GM12892 (cell line): ENCODE measurements around the gene RFC4.
"Not testable (repeated sequence)": the region's sequence is repeated elsewhere in the genome, so short reads cannot be mapped to it uniquely, and the experiment has no call there.

ENCODE experiments used
- DNase-seq: peaks from one replicate; pipeline ENCODE4 v3.0.0; 2011; ENCODE audit not compliant: insufficient read length
- FAIRE-seq: peaks from 2 replicates; lab custom pipeline; 2011; peaks lifted over from hg19 to GRCh38; lab: Jason Lieb, UNC
- POLR2A ChIP-seq: IDR thresholded peaks from 2 replicates; pipeline ENCODE4 v1.6.1; 2011; ENCODE audit warnings: low read depth, low read length, control low read depth
- POLR2AphosphoS5 ChIP-seq: IDR thresholded peaks from 2 replicates; pipeline ENCODE4 v1.6.1; 2011; ENCODE audit warnings: low read depth, low read length, control low read depth
- TAF1 ChIP-seq: IDR thresholded peaks from 2 replicates; pipeline ENCODE4 v1.6.1; 2011; ENCODE audit warnings: low read depth, mild to moderate bottlenecking, control low read depth, low read length, borderline replicate concordance

The RFC4 gene

DNA sequence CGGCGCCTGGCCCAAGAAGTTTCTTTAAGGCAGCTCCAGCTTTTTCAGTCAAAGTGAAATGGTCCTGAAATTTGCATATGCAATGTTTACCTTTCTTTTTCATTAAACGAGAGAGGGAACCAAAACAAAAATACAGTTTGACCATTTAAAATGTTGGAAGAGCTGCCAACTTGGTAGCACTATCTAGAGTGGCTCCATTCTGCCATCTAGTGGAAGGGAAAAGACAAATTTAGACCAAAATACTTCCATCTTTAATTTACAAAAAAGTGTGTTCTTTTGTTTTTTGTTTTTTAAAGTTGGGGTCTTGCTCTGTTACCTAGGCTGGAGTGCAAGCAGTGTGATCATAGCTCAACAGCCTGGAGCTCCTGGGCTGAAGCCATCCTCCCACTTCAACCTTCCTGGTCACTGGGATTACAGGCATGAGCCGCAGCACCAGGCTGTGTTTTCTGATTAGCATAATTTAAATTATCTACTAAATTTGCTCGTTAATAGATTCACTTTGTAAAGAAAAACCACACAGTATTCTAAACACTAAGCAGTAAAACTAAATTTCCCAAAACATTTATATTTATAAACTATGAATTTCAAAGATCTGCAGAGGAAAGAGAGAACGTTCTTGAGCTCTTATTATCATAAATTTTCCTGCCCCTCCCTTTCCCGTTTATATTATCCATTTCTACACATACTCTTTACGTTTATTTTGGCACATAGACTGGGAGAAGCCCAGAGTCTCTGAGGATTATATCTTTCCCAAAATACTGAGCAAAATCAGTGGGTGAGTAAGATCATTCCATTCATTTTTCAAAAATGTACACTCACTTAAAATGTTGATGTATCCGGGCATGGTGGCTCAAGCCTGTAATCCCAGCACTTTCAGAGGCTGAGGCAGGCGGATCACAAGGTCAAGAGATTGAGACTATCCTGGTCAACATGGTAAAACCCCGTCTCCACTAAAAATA lies 15.4 kb upstream of the RFC4 start:
- DNase-seq (no peak), FAIRE-seq (peak; percentile 27)
- TF ChIP-seq POLR2AphosphoS5 (no peak), POLR2A (no peak), TAF1 (no peak)

- DNase-seq (no peak), FAIRE-seq (no peak)
- TF ChIP-seq TAF1: no peak
- TF ChIP-seq POLR2AphosphoS5: no peak
- no peak for TF ChIP-seq POLR2A
Measured at GRCh38 chr3:186818956-186819355, 12.7 kb upstream of the RFC4 start.

DNA sequence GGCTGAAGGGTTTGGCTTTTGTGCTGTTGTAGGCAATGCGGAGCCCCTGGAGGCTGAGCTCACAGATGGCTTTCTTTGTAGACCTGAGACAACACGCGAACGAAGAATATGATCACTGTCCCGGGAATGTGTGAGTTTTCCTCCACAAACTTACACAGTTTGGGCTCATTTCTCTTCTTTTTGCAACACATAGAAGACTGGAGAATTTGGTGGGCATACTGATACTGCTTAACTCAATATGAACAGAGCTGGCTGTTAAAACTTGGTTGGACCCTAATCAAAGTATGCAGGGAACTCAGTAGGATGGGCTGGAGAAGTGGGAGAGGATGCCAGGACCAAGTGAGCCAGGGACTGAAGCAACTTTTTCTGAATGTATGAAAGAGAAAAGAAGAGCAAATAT lies 12.2 kb upstream of the RFC4 start:
- FAIRE-seq: no peak
- no peak for DNase-seq
- TF ChIP-seq TAF1 (no peak), POLR2AphosphoS5 (no peak), POLR2A (no peak)

DNA sequence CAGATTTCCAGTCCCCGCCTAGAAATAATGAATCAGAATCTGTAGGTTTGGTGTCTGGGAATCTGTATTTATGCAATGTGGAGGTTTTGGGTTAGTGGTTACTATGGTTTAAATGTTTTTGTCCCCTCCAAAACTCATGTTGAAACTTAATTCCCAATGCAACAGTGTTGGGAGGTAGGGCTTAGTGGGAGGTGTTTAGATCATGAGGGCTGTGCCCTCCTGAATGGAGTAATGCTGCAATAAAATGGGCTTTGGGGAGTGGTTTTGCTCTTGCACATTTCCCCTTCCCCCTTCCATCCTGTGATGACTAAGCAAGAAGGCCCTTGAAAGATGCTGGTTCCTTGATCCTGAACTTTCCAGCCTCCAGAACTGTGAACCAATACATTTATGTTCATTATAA lies 9.2 kb upstream of the RFC4 start:
- no peak for FAIRE-seq

GRCh38 chr3:186814100-186814499 lies 7.8 kb upstream of the RFC4 start:
- DNase-seq: no peak
- TF ChIP-seq TAF1 (no peak), POLR2AphosphoS5 (no peak), POLR2A (no peak)
- FAIRE-seq: no peak

More for the DNA sequence above, 9.2 kb upstream of the RFC4 start:
- DNase-seq: no peak
- TF ChIP-seq POLR2AphosphoS5: no peak
- TF ChIP-seq TAF1: no peak
- no peak for TF ChIP-seq POLR2A

- not testable (repeated sequence) for FAIRE-seq, DNase-seq
Measured at GRCh38 chr3:186811313-186811712, 5.0 kb upstream of the RFC4 start.

DNA sequence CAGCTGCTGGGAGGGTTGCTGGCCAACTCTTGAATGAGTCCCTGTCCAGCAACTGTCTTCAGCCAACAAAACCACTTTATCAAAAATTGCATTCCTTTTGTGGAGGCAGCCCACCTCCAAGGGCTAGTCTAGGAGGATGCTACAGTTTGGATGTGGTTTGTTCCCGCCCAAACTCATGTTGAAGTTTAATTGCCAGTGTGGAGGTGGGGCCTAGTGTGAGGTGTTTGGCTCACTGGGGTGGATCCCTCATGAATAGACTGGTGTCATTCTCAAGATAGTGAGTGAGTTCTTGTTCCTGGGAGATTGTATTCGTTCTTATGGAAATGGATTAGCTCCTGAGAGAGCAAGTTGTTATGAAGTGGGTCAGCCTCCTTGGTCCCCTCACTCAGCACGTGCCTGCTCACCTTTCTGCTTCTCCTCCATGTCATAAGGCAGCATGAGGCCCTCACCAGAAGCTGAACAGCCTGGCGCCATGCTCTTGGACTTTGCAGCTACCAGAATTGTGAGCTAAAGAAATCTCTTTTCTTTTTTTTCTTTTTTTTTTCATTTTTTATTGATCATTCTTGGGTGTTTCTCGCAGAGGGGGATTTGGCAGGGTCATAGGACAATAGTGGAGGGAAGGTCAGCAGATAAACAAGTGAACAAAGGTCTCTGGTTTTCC lies 4.2 kb upstream of the RFC4 start:
- no peak for DNase-seq
- FAIRE-seq: no peak

GRCh38 chr3:186807231-186807630 lies 949 bp upstream of the RFC4 start:
- DNase-seq (no peak), FAIRE-seq (no peak)
- TF ChIP-seq TAF1: no peak
- no peak for TF ChIP-seq POLR2AphosphoS5
- no peak for TF ChIP-seq POLR2A

More for the DNA sequence above, 4.2 kb upstream of the RFC4 start:
- TF ChIP-seq TAF1: no peak
- TF ChIP-seq POLR2AphosphoS5: no peak
- no peak for TF ChIP-seq POLR2A

- not testable (repeated sequence) for FAIRE-seq, DNase-seq
Measured at GRCh38 chr3:186803447-186803846, 2.8 kb downstream of the RFC4 start.

- no peak for TF ChIP-seq POLR2AphosphoS5
- no peak for TF ChIP-seq POLR2A
- no peak for TF ChIP-seq TAF1
- DNase-seq: no peak
- FAIRE-seq: no peak
Measured at GRCh38 chr3:186802701-186803100, 3.6 kb downstream of the RFC4 start.

GRCh38 chr3:186800285-186800684 lies 6.0 kb downstream of the RFC4 start:
- TF ChIP-seq TAF1 (no peak), POLR2A (no peak), POLR2AphosphoS5 (no peak)
- DNase-seq (no peak), FAIRE-seq (no peak)

DNA sequence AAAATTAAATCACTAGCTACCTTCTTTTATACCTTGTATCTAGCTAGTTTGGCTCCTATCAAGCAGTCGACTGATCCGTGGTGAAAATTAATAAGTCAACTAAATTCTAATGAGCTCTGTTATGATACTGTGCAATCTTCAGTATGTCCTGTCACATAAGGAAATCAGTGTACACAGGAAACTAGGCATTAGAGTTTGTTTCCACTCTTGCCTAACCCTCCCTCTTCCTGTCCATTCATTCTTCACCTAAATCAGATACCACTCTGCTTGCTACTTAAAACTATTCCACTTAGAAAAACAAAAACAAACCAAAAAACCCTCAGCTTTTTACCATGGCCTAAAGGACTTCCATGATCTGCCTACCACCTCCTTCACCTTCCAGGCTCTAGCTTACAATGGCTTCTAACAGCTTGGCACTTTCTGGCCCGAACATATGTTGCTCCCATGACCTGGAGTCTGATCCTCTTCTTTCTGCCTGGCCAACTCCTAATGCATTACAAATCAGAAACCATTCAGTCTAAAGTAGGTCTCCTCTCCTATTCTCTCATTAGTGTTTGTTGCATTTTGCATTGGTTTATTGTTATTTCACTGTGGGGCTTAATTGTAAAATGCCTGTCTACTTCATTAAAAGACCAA lies 7.9 kb downstream of the RFC4 start:
- TF ChIP-seq POLR2AphosphoS5 (no peak), TAF1 (no peak), POLR2A (no peak)
- no peak for DNase-seq
- FAIRE-seq: peak; percentile 27
